ENCODE measurements around the gene ACTN3. TPM values are rescaled to one million over a fixed set of nuclear protein-coding genes. Genes with fewer than 3 reads are reported as not detected.

The ACTN3 gene
- polyA plus RNA-seq, 1 experiment: 0.11 TPM

DNA sequence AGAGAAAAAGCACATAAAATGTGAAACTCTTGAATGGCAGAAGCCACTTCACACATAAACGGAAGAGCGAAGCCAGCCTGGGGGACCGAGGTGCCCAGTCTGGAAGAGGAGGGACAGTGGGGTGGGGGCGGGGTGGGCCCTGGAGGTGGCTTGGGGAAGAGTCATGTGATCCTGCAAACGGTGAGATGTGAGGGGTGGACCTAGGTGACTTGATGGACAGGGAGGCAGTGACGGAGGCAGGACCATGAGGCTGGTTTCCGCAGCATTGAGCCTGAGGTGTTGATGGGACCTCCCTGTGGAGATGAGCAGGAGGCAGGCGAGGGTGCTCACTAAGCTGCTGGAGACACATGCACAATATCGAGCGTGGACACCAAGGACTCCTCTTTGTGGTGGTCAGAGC, 17.6 kb upstream of the ACTN3 start:
- ChIA-PET POLR2A (no interaction called here), CTCF (no interaction called here)
- TF ChIP-seq, protein P1, sequence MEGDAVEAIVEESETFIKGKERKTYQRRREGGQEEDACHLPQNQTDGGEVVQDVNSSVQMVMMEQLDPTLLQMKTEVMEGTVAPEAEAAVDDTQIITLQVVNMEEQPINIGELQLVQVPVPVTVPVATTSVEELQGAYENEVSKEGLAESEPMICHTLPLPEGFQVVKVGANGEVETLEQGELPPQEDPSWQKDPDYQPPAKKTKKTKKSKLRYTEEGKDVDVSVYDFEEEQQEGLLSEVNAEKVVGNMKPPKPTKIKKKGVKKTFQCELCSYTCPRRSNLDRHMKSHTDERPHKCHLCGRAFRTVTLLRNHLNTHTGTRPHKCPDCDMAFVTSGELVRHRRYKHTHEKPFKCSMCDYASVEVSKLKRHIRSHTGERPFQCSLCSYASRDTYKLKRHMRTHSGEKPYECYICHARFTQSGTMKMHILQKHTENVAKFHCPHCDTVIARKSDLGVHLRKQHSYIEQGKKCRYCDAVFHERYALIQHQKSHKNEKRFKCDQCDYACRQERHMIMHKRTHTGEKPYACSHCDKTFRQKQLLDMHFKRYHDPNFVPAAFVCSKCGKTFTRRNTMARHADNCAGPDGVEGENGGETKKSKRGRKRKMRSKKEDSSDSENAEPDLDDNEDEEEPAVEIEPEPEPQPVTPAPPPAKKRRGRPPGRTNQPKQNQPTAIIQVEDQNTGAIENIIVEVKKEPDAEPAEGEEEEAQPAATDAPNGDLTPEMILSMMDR (IDR thresholded peaks at IDR 0.05; ENCODE audit: low read depth, low read length): no peak

DNA sequence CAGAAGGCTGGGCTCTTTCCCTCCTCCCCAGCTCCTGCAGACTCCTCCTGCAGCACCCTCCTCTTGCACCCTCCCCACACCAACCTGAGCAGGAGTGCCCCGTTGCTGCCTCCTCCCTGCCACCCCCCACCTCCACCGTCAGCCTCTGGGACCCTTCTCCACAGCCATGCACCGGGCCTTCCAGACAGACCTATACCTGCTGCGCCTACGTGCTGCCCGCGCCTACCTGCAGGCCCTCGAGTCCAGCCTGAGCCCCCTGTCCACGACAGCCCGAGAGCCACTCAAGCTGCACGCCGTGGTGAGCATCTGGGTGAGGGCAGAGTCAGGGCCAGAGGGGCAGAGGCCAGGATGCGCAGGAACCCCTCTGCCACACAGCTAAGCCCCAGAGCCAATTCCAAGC, 17.0 kb upstream of the ACTN3 start:
- TF ChIP-seq, protein P1 (IDR thresholded peaks at IDR 0.05; ENCODE audit: low read depth, low read length): no peak
- no peak overlapping the region for H3K27ac ChIP-seq (ENCODE audit: low read depth, low read length)
- H3K27me3 ChIP-seq (ENCODE audit: control insufficient read depth, insufficient read depth, low read length): no peaks in the 10 kb centered on the region
- POLR2A ChIA-PET: no interaction called here
- H3K4me3 ChIP-seq (ENCODE audit: low read depth, low read length): no peak overlapping the region
- CTCF ChIA-PET: no interaction called here
- no peaks in the 10 kb centered on the region for H3K9me3 ChIP-seq (ENCODE audit: control insufficient read depth, insufficient read depth, low read length)
- DNase-seq (ENCODE audit: low read depth, low spot score): no peak

More for the DNA sequence above, 17.6 kb upstream of the ACTN3 start:
- no peak for DNase-seq (ENCODE audit: low read depth, low spot score)
- no peak overlapping the region for H3K4me3 ChIP-seq (ENCODE audit: low read depth, low read length)
- H3K9me3 ChIP-seq (ENCODE audit: control insufficient read depth, insufficient read depth, low read length): no peaks in the 10 kb centered on the region
- H3K27ac ChIP-seq (ENCODE audit: low read depth, low read length): no peak overlapping the region
- H3K27me3 ChIP-seq (ENCODE audit: control insufficient read depth, insufficient read depth, low read length): no peaks in the 10 kb centered on the region

DNA sequence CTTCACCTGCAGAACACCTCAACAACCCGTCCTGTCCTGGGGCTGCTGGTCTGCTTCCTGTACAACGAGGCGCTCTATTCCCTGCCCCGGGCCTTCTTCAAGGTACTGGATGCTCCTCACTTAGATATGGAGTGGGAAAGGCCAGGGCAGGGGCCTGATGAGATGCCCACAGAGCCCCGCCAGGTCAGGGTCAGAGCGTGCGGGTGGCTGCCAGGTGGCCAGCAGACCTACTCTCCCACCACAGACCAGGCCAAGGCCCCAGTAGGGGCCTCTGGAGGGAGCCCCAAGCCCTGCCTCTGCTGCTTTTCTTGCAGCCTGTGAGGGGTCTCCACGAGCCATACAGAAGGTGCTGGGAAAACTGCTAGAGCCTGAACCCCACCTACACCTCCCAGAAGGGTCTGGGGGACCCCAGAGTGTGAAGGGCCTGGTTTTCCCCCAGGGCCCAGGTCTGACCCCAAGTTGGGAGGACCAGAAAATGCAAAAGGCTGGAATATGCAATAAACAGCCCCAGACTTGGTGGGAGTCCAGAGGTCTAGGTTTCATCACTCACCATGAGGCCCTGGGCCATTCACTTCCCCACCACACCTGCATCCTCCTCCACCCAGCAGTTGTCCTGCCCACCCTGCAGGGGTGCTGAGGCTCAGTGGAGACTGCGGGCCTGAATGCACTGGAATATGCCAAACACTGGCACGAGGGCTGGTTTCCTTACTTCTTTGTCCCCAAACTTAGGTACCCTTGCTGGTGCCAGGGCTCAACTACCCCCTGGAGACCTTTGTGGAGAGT, 15.6 kb upstream of the ACTN3 start:
- Histone ChIP-seq H3K27ac (ENCODE audit: low read depth, low read length) (no peak overlapping the region), H3K9me3 (ENCODE audit: control insufficient read depth, insufficient read depth, low read length) (no peaks in the 10 kb centered on the region), H3K4me3 (ENCODE audit: low read depth, low read length) (no peak overlapping the region), H3K27me3 (ENCODE audit: control insufficient read depth, insufficient read depth, low read length) (no peaks in the 10 kb centered on the region)
- POLR2A ChIA-PET: interaction anchor here (0.5 kb wide), 1 partner anchor 10 kb away, joined by 10 read pairs; no protein-coding TSS in a partner anchor
- DNase-seq (ENCODE audit: low read depth, low spot score): no peak
- CTCF ChIA-PET: no interaction called here
- TF ChIP-seq, protein P1 (IDR thresholded peaks at IDR 0.05; ENCODE audit: low read depth, low read length): no peak

- CTCF ChIA-PET: no interaction called here
- no peak overlapping the region for H3K4me3 ChIP-seq (ENCODE audit: low read depth, low read length)
- no peaks in the 10 kb centered on the region for H3K9me3 ChIP-seq (ENCODE audit: control insufficient read depth, insufficient read depth, low read length)
- POLR2A ChIA-PET: interaction anchor here (0.5 kb wide), 1 partner anchor 10 kb away, joined by 10 read pairs; no protein-coding TSS in a partner anchor
- no peak for DNase-seq (ENCODE audit: low read depth, low spot score)
- TF ChIP-seq, protein P1 (IDR thresholded peaks at IDR 0.05; ENCODE audit: low read depth, low read length): no peak
- H3K27ac ChIP-seq (ENCODE audit: low read depth, low read length): no peak overlapping the region
- H3K27me3 ChIP-seq (ENCODE audit: control insufficient read depth, insufficient read depth, low read length): no peaks in the 10 kb centered on the region
Observed at GRCh38 chr11:66531841-66532240, 14.9 kb upstream of the ACTN3 start.

DNA sequence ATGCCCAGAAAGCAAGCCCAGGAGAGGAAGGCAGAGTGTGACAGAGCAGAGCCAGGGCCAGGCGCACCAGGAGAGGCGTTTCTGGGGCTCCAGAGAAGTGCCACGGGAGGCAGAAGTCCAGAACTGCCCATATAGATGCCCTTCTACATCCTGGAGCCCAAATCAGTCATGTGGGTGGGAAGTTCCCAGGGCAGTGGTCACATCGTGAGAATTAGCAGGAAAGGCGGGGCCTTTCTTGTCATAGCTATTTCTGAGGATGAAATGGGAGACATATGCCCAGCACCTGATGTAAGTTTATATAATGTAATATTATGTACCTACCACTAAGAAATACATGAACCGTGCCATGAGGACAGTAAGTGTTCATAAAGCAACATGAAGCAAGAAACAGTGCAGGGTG, 13.9 kb upstream of the ACTN3 start:
- Histone ChIP-seq H3K27ac (ENCODE audit: low read depth, low read length) (no peak overlapping the region), H3K27me3 (ENCODE audit: control insufficient read depth, insufficient read depth, low read length) (no peaks in the 10 kb centered on the region), H3K9me3 (ENCODE audit: control insufficient read depth, insufficient read depth, low read length) (no peaks in the 10 kb centered on the region), H3K4me3 (ENCODE audit: low read depth, low read length) (no peak overlapping the region)
- DNase-seq (ENCODE audit: low read depth, low spot score): no peak
- ChIA-PET POLR2A (no interaction called here), CTCF (interaction anchor here (1.1 kb wide), 1 partner anchor 13 kb away, joined by 3 read pairs; the partner anchor contains the start of gene ZDHHC24)
- TF ChIP-seq, protein P1 (IDR thresholded peaks at IDR 0.05; ENCODE audit: low read depth, low read length): no peak
